CD4-positive, alpha-beta T cell treated with Interleukin-4 for 1 hour (primary cell): ENCODE measurements around the gene PNPLA7.
"Not testable (repeated sequence)": the region's sequence is repeated elsewhere in the genome, so short reads cannot be mapped to it uniquely, and the experiment has no call there.

Experiments used
- DNase-seq, 2 donors: peaks; one replicate each; pipeline ENCODE4 v3.0.0-alpha.2; 2020 to 2022

Gene PNPLA7

GRCh38 chr9:137513136-137513535 is 37.1 kb downstream of the PNPLA7 start:
- not testable (repeated sequence) for DNase-seq

- no peak for DNase-seq
These were observed 38.3 kb downstream of the PNPLA7 start for GRCh38 chr9:137511758-137512463.

- DNase-seq = not testable (repeated sequence)
These were observed 39.1 kb downstream of the PNPLA7 start for GRCh38 chr9:137511126-137511525.

GRCh38 chr9:137509198-137509597 is 41.0 kb downstream of the PNPLA7 start:
- DNase-seq = no peak

GRCh38 chr9:137506702-137507171 is 43.5 kb downstream of the PNPLA7 start:
- DNase-seq = no peak

- DNase-seq = no peak
These were observed 43.9 kb downstream of the PNPLA7 start for GRCh38 chr9:137506274-137506673.

- no peak for DNase-seq
These were observed 44.6 kb downstream of the PNPLA7 start for GRCh38 chr9:137505421-137506140.

- no peak for DNase-seq
These were observed 45.8 kb downstream of the PNPLA7 start for GRCh38 chr9:137504432-137504777.

GRCh38 chr9:137502008-137502911 is 47.9 kb downstream of the PNPLA7 start:
- no peak for DNase-seq

- no peak for DNase-seq
These were observed 48.7 kb downstream of the PNPLA7 start for GRCh38 chr9:137501457-137501856.

- no peak for DNase-seq
These were observed 49.4 kb downstream of the PNPLA7 start for GRCh38 chr9:137500666-137501397.

- no peak for DNase-seq
These were observed 50.1 kb downstream of the PNPLA7 start for GRCh38 chr9:137499858-137500661.

GRCh38 chr9:137499416-137499815 is 50.8 kb downstream of the PNPLA7 start:
- no peak for DNase-seq

GRCh38 chr9:137498720-137499150 is 51.5 kb downstream of the PNPLA7 start:
- no peak for DNase-seq

- no peak for DNase-seq
These were observed 52.1 kb downstream of the PNPLA7 start for GRCh38 chr9:137497921-137498719.

- DNase-seq = no peak
These were observed 53.4 kb downstream of the PNPLA7 start for GRCh38 chr9:137496601-137497375.

GRCh38 chr9:137494550-137495351 is 55.5 kb downstream of the PNPLA7 start:
- DNase-seq = no peak

- DNase-seq = peak in 1 of 2 donors; percentile 44
These were observed 56.1 kb downstream of the PNPLA7 start for GRCh38 chr9:137494104-137494544.
